Lower leg skin (tissue), 4 donors: ENCODE measurements around the gene ENO2. TPM values are rescaled to one million over a fixed set of nuclear protein-coding genes. Genes with fewer than 3 reads are reported as not detected.

Source experiments
- DNase-seq, 2 donors: peaks; one replicate each; pipeline ENCODE4 v3.0.0-alpha.2; 2019; ENCODE audit warnings: low spot score in 2 of 2
- H3K4me3 ChIP-seq: fragments of 200-600 bp; sonication (generic); 2 replicates; pipeline ENCODE4 v1.5.1; 2017; ENCODE audit warnings: mild to moderate bottlenecking, low read depth; ENCODE audit not compliant: poor library complexity, severe bottlenecking
- POLR2A ChIP-seq, 2 donors: fragments of 450-650 bp; IDR thresholded peaks; one replicate each; pipeline ENCODE4 v1.6.1; 2016 to 2017; ENCODE audit warnings: antibody characterized with exemption in 2 of 2, mild to moderate bottlenecking in 1 of 2, moderate library complexity in 1 of 2
- WGBS, 2 donors: methylation state at CpG; one replicate each; pipeline ENCODE4 v1.1.5; 2018; 5-methylcytosine and 5-hydroxymethylcytosine counted together
- intact Hi-C: fragments of 100-400 bp; cut with DNase I; formaldehyde crosslinking; loops from one replicate; pipeline ENCODE4 v1.15.0; 2023; ENCODE audit warnings: low total_unique reads
- total RNA-seq, 4 donors: library from RNA; depleted of rRNA; stranded (reverse); fragments of >200 nt; gene quantifications; one replicate each; pipeline ENCODE4 v1.1.0, GENCODE V29; 2016
- TF ChIP-seq, protein P1 (sequence below), 3 donors: fragments of 450-650 bp; IDR thresholded peaks; one replicate each; pipeline ENCODE4 v1.5.1; 2016; ENCODE audit warnings: antibody characterized with exemption in 3 of 3, mild to moderate bottlenecking in 3 of 3, moderate library complexity in 2 of 3

Gene ENO2
- total RNA-seq, 4 donors from 2014 or later, result 3.6 to 7.9 (median 6.1) TPM

DNA sequence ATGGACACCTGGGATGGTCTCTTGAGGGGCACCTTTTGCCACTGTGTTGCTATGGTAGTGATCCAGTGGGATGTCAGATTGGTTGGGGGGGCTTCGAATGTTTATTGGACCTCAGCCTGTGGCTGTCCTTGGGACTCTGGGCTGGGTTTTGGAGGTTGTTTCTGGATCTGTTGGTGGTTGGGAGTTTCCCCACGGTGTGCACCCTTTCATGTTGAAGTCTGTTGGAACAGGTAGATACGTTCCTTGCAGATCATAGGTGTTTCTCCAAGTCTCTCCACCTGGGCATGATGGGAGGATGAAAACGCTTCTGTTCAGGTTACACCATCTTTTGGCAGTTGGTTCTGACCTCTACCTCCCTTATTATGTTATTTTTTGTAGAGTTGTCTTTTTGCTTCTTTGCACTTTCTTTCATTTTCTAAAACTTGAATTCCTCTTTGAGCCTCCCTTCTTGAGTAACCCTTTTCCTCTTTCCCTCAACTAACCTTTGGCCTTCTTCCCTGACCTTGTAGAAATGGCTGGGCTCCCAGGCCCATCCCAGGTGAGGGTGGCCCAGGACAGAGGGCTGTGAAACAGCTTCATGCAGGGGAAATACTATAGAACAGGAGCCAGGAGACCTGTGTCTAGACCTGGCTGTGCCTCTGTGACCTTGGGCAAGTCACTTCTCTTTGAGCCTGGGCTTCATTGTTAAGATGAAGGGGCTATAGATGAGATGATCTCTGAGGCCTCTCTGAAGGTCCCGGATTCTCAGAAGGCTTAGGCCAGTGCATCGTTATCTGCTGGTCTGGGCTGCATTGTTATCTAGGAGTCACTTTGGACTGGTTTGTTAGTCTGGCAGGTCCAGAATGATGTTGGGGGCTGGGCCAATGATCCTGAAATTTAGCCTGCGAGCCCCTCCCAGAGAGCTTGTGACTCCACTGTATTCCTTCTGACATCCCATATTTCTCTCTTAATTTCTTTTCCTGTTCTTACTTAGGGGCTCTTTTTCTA, 15.4 kb downstream of the ENO2 start:
- 33 to 41% methylated on average over 7 of the region's 7 CpGs for WGBS, 2 donors
- H3K4me3 ChIP-seq, result peak overlapping the region; percentile 86
- no peak for DNase-seq
- intact Hi-C loops, result loop anchor here (10.0 kb wide), 1 partner anchor 185 kb away; no protein-coding TSS in a partner anchor
- no peak for TF ChIP-seq POLR2A (IDR thresholded peaks at IDR 0.05)
- TF ChIP-seq, protein P1, sequence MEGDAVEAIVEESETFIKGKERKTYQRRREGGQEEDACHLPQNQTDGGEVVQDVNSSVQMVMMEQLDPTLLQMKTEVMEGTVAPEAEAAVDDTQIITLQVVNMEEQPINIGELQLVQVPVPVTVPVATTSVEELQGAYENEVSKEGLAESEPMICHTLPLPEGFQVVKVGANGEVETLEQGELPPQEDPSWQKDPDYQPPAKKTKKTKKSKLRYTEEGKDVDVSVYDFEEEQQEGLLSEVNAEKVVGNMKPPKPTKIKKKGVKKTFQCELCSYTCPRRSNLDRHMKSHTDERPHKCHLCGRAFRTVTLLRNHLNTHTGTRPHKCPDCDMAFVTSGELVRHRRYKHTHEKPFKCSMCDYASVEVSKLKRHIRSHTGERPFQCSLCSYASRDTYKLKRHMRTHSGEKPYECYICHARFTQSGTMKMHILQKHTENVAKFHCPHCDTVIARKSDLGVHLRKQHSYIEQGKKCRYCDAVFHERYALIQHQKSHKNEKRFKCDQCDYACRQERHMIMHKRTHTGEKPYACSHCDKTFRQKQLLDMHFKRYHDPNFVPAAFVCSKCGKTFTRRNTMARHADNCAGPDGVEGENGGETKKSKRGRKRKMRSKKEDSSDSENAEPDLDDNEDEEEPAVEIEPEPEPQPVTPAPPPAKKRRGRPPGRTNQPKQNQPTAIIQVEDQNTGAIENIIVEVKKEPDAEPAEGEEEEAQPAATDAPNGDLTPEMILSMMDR (IDR thresholded peaks at IDR 0.05), result no peak

DNA sequence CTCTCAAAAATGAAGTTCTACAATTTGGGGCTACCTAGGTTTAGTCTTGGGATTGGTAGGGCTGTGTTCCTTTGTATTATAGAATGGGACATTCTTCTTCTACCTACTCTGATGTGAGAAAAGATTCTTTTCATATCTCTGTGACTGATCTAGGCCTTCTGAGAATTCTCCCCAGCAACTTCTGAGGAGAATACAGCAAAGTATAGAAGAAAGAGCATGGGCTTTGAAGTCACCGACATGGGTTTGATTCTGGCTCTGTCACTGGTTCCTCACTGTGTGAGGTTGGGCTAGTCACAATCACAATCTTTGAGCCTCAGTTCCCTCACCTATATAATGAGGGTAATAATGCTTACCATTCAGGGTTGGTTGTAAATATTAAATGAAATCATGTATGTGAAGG, 18.4 kb downstream of the ENO2 start:
- H3K4me3 ChIP-seq, result no peak overlapping the region
- DNase-seq, result no peak
- TF ChIP-seq POLR2A (IDR thresholded peaks at IDR 0.05), result no peak
- TF ChIP-seq, protein P1 (IDR thresholded peaks at IDR 0.05), result no peak
- 45 to 53% methylated on average over 1 of the region's 1 CpG for WGBS, 2 donors
- intact Hi-C loops, result no loop called here

DNA sequence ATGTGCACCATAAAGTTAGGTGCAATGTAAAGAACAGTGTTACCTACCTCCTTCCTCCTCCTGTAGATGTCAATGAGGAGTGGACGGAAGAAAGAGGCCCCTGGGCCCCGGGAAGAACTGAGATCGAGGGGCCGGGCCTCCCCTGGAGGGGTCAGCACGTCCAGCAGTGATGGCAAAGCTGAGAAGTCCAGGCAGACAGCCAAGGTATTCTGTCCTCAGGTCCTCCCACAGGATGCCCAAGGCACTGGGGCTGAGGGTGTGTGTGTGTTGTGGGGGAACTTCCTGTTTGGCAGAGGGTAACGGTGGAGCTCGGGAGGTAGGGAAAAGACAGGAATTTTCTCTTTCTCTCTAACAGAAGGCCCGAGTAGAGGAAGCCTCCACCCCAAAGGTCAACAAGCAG, 19.7 kb downstream of the ENO2 start:
- intact Hi-C loops, result no loop called here
- TF ChIP-seq, protein P1 (IDR thresholded peaks at IDR 0.05), result no peak
- TF ChIP-seq POLR2A (IDR thresholded peaks at IDR 0.05), result no peak

DNA sequence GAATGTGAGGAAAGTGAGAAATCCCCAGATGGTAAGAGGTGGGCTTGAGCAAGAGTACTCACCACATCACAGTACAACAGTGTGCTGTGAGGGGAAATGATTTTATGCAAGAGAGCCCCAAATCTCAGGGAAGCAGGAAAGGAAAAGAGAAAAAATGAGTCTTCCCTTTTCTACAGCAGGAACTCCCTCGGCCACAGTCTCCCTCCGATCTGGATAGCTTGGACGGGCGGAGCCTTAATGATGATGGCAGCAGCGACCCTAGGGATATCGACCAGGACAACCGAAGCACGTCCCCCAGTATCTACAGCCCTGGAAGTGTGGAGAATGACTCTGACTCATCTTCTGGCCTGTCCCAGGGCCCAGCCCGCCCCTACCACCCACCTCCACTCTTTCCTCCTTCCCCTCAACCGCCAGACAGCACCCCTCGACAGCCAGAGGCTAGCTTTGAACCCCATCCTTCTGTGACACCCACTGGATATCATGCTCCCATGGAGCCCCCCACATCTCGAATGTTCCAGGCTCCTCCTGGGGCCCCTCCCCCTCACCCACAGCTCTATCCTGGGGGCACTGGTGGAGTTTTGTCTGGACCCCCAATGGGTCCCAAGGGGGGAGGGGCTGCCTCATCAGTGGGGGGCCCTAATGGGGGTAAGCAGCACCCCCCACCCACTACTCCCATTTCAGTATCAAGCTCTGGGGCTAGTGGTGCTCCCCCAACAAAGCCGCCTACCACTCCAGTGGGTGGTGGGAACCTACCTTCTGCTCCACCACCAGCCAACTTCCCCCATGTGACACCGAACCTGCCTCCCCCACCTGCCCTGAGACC, 21.2 kb downstream of the ENO2 start:
- 44 to 59% methylated on average over 14 of the region's 14 CpGs for WGBS, 2 donors
- intact Hi-C loops, result no loop called here
- peak in 1 of 2 donors; percentile 86 for DNase-seq
- TF ChIP-seq POLR2A (IDR thresholded peaks at IDR 0.05), result no peak
- H3K4me3 ChIP-seq, result no peak overlapping the region

More for the DNA sequence above, 19.7 kb downstream of the ENO2 start:
- DNase-seq, result peak in 1 of 2 donors; percentile 86
- WGBS, 2 donors, result 45 to 49% methylated on average over 8 of the region's 8 CpGs
- H3K4me3 ChIP-seq, result no peak overlapping the region

DNA sequence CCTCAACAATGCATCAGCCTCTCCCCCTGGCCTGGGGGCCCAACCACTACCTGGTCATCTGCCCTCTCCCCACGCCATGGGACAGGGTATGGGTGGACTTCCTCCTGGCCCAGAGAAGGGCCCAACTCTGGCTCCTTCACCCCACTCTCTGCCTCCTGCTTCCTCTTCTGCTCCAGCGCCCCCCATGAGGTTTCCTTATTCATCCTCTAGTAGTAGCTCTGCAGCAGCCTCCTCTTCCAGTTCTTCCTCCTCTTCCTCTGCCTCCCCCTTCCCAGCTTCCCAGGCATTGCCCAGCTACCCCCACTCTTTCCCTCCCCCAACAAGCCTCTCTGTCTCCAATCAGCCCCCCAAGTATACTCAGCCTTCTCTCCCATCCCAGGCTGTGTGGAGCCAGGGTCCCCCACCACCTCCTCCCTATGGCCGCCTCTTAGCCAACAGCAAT, 21.8 kb downstream of the ENO2 start:
- intact Hi-C loops, result no loop called here
- no peak overlapping the region for H3K4me3 ChIP-seq
- no peak for DNase-seq
- WGBS, 2 donors, result 86 to 93% methylated on average over 3 of the region's 3 CpGs
- no peak for TF ChIP-seq POLR2A (IDR thresholded peaks at IDR 0.05)
- TF ChIP-seq, protein P1 (IDR thresholded peaks at IDR 0.05), result no peak
